NT2/D1 (cell line): ENCODE results near the gene CAMK2G.

ENCODE experiments used
- DNase-seq: peaks from one replicate; pipeline ENCODE4 v3.0.0-alpha.2; 2011; ENCODE audit warnings: low read depth, low spot score
- H3K27me3 ChIP-seq: 2 replicates; pipeline ENCODE4 v1.6.0; 2011; ENCODE audit warnings: mild to moderate bottlenecking; ENCODE audit not compliant: insufficient read length, insufficient read depth
- H3K36me3 ChIP-seq: 2 replicates; pipeline ENCODE4 v1.6.1; 2011; ENCODE audit warnings: mild to moderate bottlenecking, low read length, mixed read lengths; ENCODE audit not compliant: insufficient read depth, insufficient read length
- H3K4me1 ChIP-seq: 2 replicates; pipeline ENCODE4 v1.5.1; 2011; ENCODE audit not compliant: insufficient read depth, insufficient read length
- H3K4me3 ChIP-seq: 2 replicates; pipeline ENCODE4 v1.5.1; 2011; ENCODE audit warnings: low read depth; ENCODE audit not compliant: insufficient read length
- H3K9ac ChIP-seq: 2 replicates; pipeline ENCODE4 v1.6.0; 2011; ENCODE audit warnings: low read depth; ENCODE audit not compliant: insufficient read length
- H3K9me3 ChIP-seq: 2 replicates; pipeline ENCODE4 v1.5.1; 2011; ENCODE audit warnings: mild to moderate bottlenecking, low read length; ENCODE audit not compliant: insufficient read depth
- SUZ12 ChIP-seq: IDR thresholded peaks from 2 replicates; pipeline ENCODE4 v1.6.1; 2011; ENCODE audit not compliant: insufficient read length, insufficient read depth; ENCODE audit errors: extremely low read depth
- YY1 ChIP-seq: IDR thresholded peaks from 2 replicates; pipeline ENCODE4 v1.6.1; 2011; ENCODE audit not compliant: insufficient read length, insufficient read depth
- ZNF274 ChIP-seq: IDR thresholded peaks from 2 replicates; pipeline ENCODE4 v1.6.1; 2011; ENCODE audit warnings: mild to moderate bottlenecking, low read depth, low read length

The CAMK2G gene

GRCh38 chr10:73916761-73917470 is 42.6 kb upstream of the CAMK2G start:
- no peak for DNase-seq
- TF ChIP-seq YY1 (no peak), ZNF274 (no peak), SUZ12 (no peak)

GRCh38 chr10:73915206-73915851 is 41.0 kb upstream of the CAMK2G start:
- Histone ChIP-seq H3K9me3 (peaks cover 11% of the 10 kb centered on the region), H3K4me1 (peaks cover 12% of the 10 kb centered on the region), H3K4me3 (no peak overlapping the region), H3K27me3 (peaks cover 16% of the 10 kb centered on the region), H3K36me3 (peaks cover 49% of the 10 kb centered on the region), H3K9ac (no peak overlapping the region)
- TF ChIP-seq YY1 (no peak), ZNF274 (no peak), SUZ12 (no peak)
- no peak for DNase-seq

More at GRCh38 chr10:73916761-73917470, 42.6 kb upstream of the CAMK2G start:
- peaks cover 11% of the 10 kb centered on the region for H3K4me1 ChIP-seq
- H3K4me3 ChIP-seq, result no peak overlapping the region
- H3K36me3 ChIP-seq, result peaks cover 49% of the 10 kb centered on the region
- no peak overlapping the region for H3K9ac ChIP-seq
- H3K27me3 ChIP-seq, result peaks cover 4% of the 10 kb centered on the region
- H3K9me3 ChIP-seq, result peaks cover 11% of the 10 kb centered on the region

- H3K4me3 ChIP-seq, result no peak overlapping the region
- H3K9ac ChIP-seq, result no peak overlapping the region
- no peak for DNase-seq
- H3K27me3 ChIP-seq, result peaks cover 26% of the 10 kb centered on the region
- peaks cover 49% of the 10 kb centered on the region for H3K36me3 ChIP-seq
- H3K9me3 ChIP-seq, result peaks cover 6% of the 10 kb centered on the region
- no peak for TF ChIP-seq SUZ12
- H3K4me1 ChIP-seq, result peaks cover 12% of the 10 kb centered on the region
Measured at GRCh38 chr10:73914036-73914435, 39.7 kb upstream of the CAMK2G start.

- DNase-seq, result no peak
- Histone ChIP-seq H3K9ac (peak overlapping the region; percentile 81), H3K4me1 (peaks cover 17% of the 10 kb centered on the region), H3K27me3 (peaks cover 26% of the 10 kb centered on the region), H3K36me3 (peaks cover 38% of the 10 kb centered on the region), H3K4me3 (peak overlapping the region; percentile 66), H3K9me3 (no peaks in the 10 kb centered on the region)
- TF ChIP-seq SUZ12, result no peak
- no peak for TF ChIP-seq ZNF274
- TF ChIP-seq YY1, result no peak
Measured at GRCh38 chr10:73911553-73912004, 37.2 kb upstream of the CAMK2G start.

GRCh38 chr10:73910764-73911552 is 36.6 kb upstream of the CAMK2G start, which contains the start of gene PLAU:
Gene PLAU, plus strand, starts transcription at chr10:73911132. Its CDS starts 424 bp downstream, at chr10:73911556.
- DNase-seq, result no peak
- Histone ChIP-seq H3K4me1 (peaks cover 17% of the 10 kb centered on the region), H3K9ac (peak within 1 kb of the TSS; percentile 81), H3K36me3 (peaks cover 32% of the 10 kb centered on the region), H3K4me3 (peak within 1 kb of the TSS; percentile 66), H3K27me3 (peaks cover 26% of the 10 kb centered on the region), H3K9me3 (no peaks in the 10 kb centered on the region)
- TF ChIP-seq YY1 (no peak), ZNF274 (no peak), SUZ12 (no peak)

- DNase-seq, result no peak
- Histone ChIP-seq H3K27me3 (peaks cover 26% of the 10 kb centered on the region), H3K9ac (peak overlapping the region; percentile 81), H3K36me3 (peaks cover 27% of the 10 kb centered on the region), H3K4me3 (peak overlapping the region; percentile 66), H3K9me3 (no peaks in the 10 kb centered on the region), H3K4me1 (peaks cover 19% of the 10 kb centered on the region)
- TF ChIP-seq YY1 (no peak), ZNF274 (no peak), SUZ12 (no peak)
Measured at GRCh38 chr10:73910401-73910763, 36.0 kb upstream of the CAMK2G start.

- H3K4me3 ChIP-seq, result no peak overlapping the region
- H3K27me3 ChIP-seq, result peaks cover 26% of the 10 kb centered on the region
- peaks cover 20% of the 10 kb centered on the region for H3K36me3 ChIP-seq
- peaks cover 19% of the 10 kb centered on the region for H3K4me1 ChIP-seq
- DNase-seq, result no peak
- no peaks in the 10 kb centered on the region for H3K9me3 ChIP-seq
- H3K9ac ChIP-seq, result peak overlapping the region; percentile 36
- TF ChIP-seq YY1, result no peak
- no peak for TF ChIP-seq SUZ12
- TF ChIP-seq ZNF274, result no peak
Measured at GRCh38 chr10:73909540-73910115, 35.3 kb upstream of the CAMK2G start.
